HepG2 (cell line): Measurements from ENCODE around the gene FGGY. TPM values are rescaled to one million over a fixed set of nuclear protein-coding genes. Genes with fewer than 3 reads are reported as not detected.
"Not testable (repeated sequence)": the region's sequence is repeated elsewhere in the genome, so short reads cannot be mapped to it uniquely, and the experiment has no call there.

Experiments used
- ATAC-seq: fragments of 200-7000 bp; cut with Tn5 transposase; 3 replicates; pipeline ENCODE4 v1.9.1; 2020; ENCODE audit warnings: mild to moderate bottlenecking, moderate library complexity
- BruUV-seq: library from RNA; stranded (reverse); fragments of 400-500 nt; replicated peaks from 2 replicates; lab custom pipeline; 2021; lab: Mats Ljungman, UMichigan
- CTCF ChIA-PET: fragments of 300-600 bp; formaldehyde crosslinking; extraction: SDS; loops from one replicate; lab custom pipeline; 2021; ENCODE audit warnings: low total read pairs, inconsistent platforms, low intra/inter-chr PET ratio; lab: Yijun Ruan, JAX
- POLR2A ChIA-PET: fragments of 350-600 bp; sonication (Branson Sonifier 250); formaldehyde crosslinking; loops from one replicate; lab custom pipeline; 2020; ENCODE audit warnings: antibody characterized with exemption, inconsistent platforms; lab: Yijun Ruan, JAX
- DNase-seq: peaks from one replicate; pipeline ENCODE4 v3.0.0-alpha.2; 2015; ENCODE audit warnings: low spot score
- FAIRE-seq: peaks from 3 replicates; lab custom pipeline; 2011; peaks lifted over from hg19 to GRCh38; lab: Jason Lieb, UNC
- H2AFZ ChIP-seq: one replicate; pipeline ENCODE4 v1.6.1; 2011; ENCODE audit warnings: low read length, inconsistent platforms
- H3K27ac ChIP-seq: fragments of 300-600 bp; 3 replicates; pipeline ENCODE4 v1.8.0; 2011; ENCODE audit warnings: mixed run types, mild to moderate bottlenecking, mixed read lengths, low read length, inconsistent platforms; ENCODE audit not compliant: insufficient read depth; ENCODE audit errors: extremely low read length
- H3K27me3 ChIP-seq, 2 experiments: fragments of 200-600 bp in 1 of 2; 2 replicates in 1 of 2; 3 replicates in 1 of 2; pipeline versions ENCODE4 v1.6.0 to v1.8.0; 2011; ENCODE audit warnings: low read length in 2 of 2, mild to moderate bottlenecking in 2 of 2, moderate library complexity in 2 of 2, inconsistent platforms in 1 of 2; ENCODE audit not compliant: insufficient read depth in 2 of 2, control insufficient read depth in 1 of 2
- H3K36me3 ChIP-seq, 2 experiments: fragments of 200-600 bp in 1 of 2; replicated peaks in 1 of 2; 2 replicates in 1 of 2; 3 replicates in 1 of 2; pipeline versions ENCODE4 v1.5.1 to v1.8.0; 2011; ENCODE audit warnings: low read length in 2 of 2, inconsistent platforms in 1 of 2; ENCODE audit not compliant: insufficient read depth in 2 of 2, control insufficient read depth in 1 of 2
- H3K4me1 ChIP-seq: 2 replicates; pipeline ENCODE4 v1.5.1; 2012; ENCODE audit warnings: low read length, inconsistent platforms; ENCODE audit not compliant: insufficient read depth
- H3K4me2 ChIP-seq: 2 replicates; pipeline ENCODE4 v1.6.0; 2011; ENCODE audit warnings: low read depth, low read length, inconsistent platforms
- H3K4me3 ChIP-seq, 3 experiments: fragments of 200-600 bp in 1 of 3; sonication (generic), shearing (Covaris generic) in 1 of 3; replicated peaks in 1 of 3; 2 replicates each; pipeline ENCODE4 v1.5.1; 2011 to 2016; ENCODE audit warnings: low read length in 3 of 3, inconsistent platforms in 2 of 3, low read depth in 2 of 3, mild to moderate bottlenecking in 2 of 3, control low read depth in 1 of 3, mixed read lengths in 1 of 3; ENCODE audit not compliant: insufficient read depth in 1 of 3
- H3K79me2 ChIP-seq: one replicate; pipeline ENCODE4 v1.6.1; 2011; ENCODE audit warnings: low read length, inconsistent platforms; ENCODE audit not compliant: insufficient read depth
- H3K9ac ChIP-seq: 2 replicates; pipeline ENCODE4 v1.6.0; 2011; ENCODE audit warnings: mild to moderate bottlenecking, low read depth, low read length, inconsistent platforms; ENCODE audit not compliant: insufficient read depth
- H3K9me3 ChIP-seq: 2 replicates; pipeline ENCODE4 v1.5.1; 2012; ENCODE audit warnings: mild to moderate bottlenecking, low read length
- H4K20me1 ChIP-seq: 2 replicates; pipeline ENCODE4 v1.6.0; 2011; ENCODE audit warnings: inconsistent platforms, mild to moderate bottlenecking, low read length, moderate library complexity; ENCODE audit not compliant: insufficient read depth
- ATF7-NPFF ChIP-seq: sonication (generic); formaldehyde crosslinking; IDR thresholded peaks from 2 replicates; pipeline ENCODE4 v1.8.1; 2023; ENCODE audit warnings: mild to moderate bottlenecking, low read depth, missing genetic modification reagents, moderate library complexity
- BRF2 ChIP-seq: sonication (generic); formaldehyde crosslinking; IDR thresholded peaks from 2 replicates; pipeline ENCODE4 v1.8.1; 2022; ENCODE audit warnings: mild to moderate bottlenecking, missing genetic modification reagents
- CENPX ChIP-seq: sonication (generic); formaldehyde crosslinking; IDR thresholded peaks from 2 replicates; pipeline ENCODE4 v1.9.0; 2021; ENCODE audit warnings: mild to moderate bottlenecking, missing genetic modification reagents, moderate library complexity
- CTCF ChIP-seq: sonication (generic); formaldehyde crosslinking; IDR thresholded peaks from 2 replicates; pipeline ENCODE4 v1.5.0; 2020; ENCODE audit warnings: mild to moderate bottlenecking, missing genetic modification reagents, moderate library complexity
- GATAD2A ChIP-seq: IDR thresholded peaks from 2 replicates; pipeline ENCODE4 v1.6.1; 2016
- RARA ChIP-seq: IDR thresholded peaks from 2 replicates; pipeline ENCODE4 v1.6.1; 2016; ENCODE audit warnings: missing genetic modification reagents, missing compliant biosample characterization
- SOX6 ChIP-seq, 2 experiments: fragments of 450-650 bp in 1 of 2; sonication (generic) in 1 of 2; formaldehyde crosslinking in 1 of 2; IDR thresholded peaks; 2 replicates each; pipeline versions ENCODE4 v1.4.0 to v1.6.1; 2017 to 2020; ENCODE audit warnings: antibody characterized with exemption in 1 of 2, mild to moderate bottlenecking in 1 of 2, missing genetic modification reagents in 1 of 2
- ZBTB20 ChIP-seq: sonication (generic); formaldehyde crosslinking; IDR thresholded peaks from 2 replicates; pipeline ENCODE4 v1.8.1; 2023; ENCODE audit warnings: missing genetic modification reagents, low read depth, mild to moderate bottlenecking, borderline replicate concordance
- ZMYM4 ChIP-seq: sonication (generic); formaldehyde crosslinking; IDR thresholded peaks from 2 replicates; pipeline ENCODE4 v1.8.1; 2023; ENCODE audit warnings: mild to moderate bottlenecking, missing genetic modification reagents
- ZNF276 ChIP-seq: sonication (generic); formaldehyde crosslinking; IDR thresholded peaks from 2 replicates; pipeline ENCODE4 v1.4.0; 2020; ENCODE audit warnings: mild to moderate bottlenecking, low read depth, missing genetic modification reagents
- ZSCAN20 ChIP-seq: sonication (generic); formaldehyde crosslinking; IDR thresholded peaks from 2 replicates; pipeline ENCODE4 v1.4.0; 2020; ENCODE audit warnings: missing genetic modification reagents, mild to moderate bottlenecking, borderline replicate concordance
- WGBS: methylation state at CpG from one replicate; pipeline ENCODE4 v1.1.6; 2017; ENCODE audit warnings: low lambda C conversion rate; 5-methylcytosine and 5-hydroxymethylcytosine counted together
- in situ Hi-C: cut with HindIII; loops from 2 replicates; pipeline ENCODE4 v1.10.0; 2017; ENCODE audit warnings: low pct_unique_long_range_greater_than_20kb; ENCODE audit not compliant: extremely low pct_ligation_motif_present
- intact Hi-C: fragments of 100-400 bp; cut with micrococcal nuclease; formaldehyde crosslinking; loops from one replicate; pipeline ENCODE4 v1.10.0; 2022; ENCODE audit not compliant: unreplicated experiment
- polyA plus RNA-seq, 8 experiments: library from polyadenylated mRNA; depleted of rRNA in 3 of 8; stranded (reverse) in 7 of 8; unstranded in 1 of 8; fragments of >200 nt; fragmentation: Illumina TruSeq in 4 of 8; extraction: Trizol in 4 of 8; gene quantifications; 2 replicates each; pipeline versions ENCODE4 v1.2.1 to v1.2.3, GENCODE V29; 2011 to 2016; ENCODE audit warnings: low read depth in 4 of 8, missing spikeins in 1 of 8, mixed read lengths in 1 of 8; ENCODE audit not compliant: insufficient read depth in 1 of 8
- total RNA-seq, 5 experiments: library from RNA; depleted of rRNA; stranded (reverse); fragments of >200 nt; fragmentation: Illumina TruSeq; extraction: Trizol; gene quantifications; 2 replicates each; pipeline ENCODE4 v1.2.3, GENCODE V29; 2016; ENCODE audit warnings: low read depth in 1 of 5

The FGGY gene
- total and polyA plus RNA-seq, 2 of the 13 experiments (the other 11 are each of a cell fraction or from before 2014, with no cell fraction given) = 15.7 to 27.5 TPM

- TF ChIP-seq SOX6 (IDR thresholded peaks at IDR 0.05) (no peak), SOX6 (CRISPR knock-in tag; IDR thresholded peaks at IDR 0.05) (no peak), BRF2 (no peak), CTCF (no peak), ZNF276 (CRISPR knock-in tag) (no peak), ZMYM4 (CRISPR knock-in tag) (no peak), ATF7-NPFF (CRISPR knock-in tag) (no peak), GATAD2A (CRISPR knock-in tag) (no peak), CENPX (CRISPR knock-in tag) (no peak), RARA (CRISPR knock-in tag) (peak; percentile 90), ZBTB20 (CRISPR knock-in tag) (no peak), ZSCAN20 (CRISPR knock-in tag) (no peak)
- TF ChIP-seq, all 625 proteins: peak for 6
Observed at GRCh38 chr1:59298710-59299346, 1.9 kb downstream of the FGGY start (continued).

- POLR2A ChIA-PET = interaction anchor here (1.6 kb wide), 1 partner anchor 10 kb away, joined by 3 read pairs; no protein-coding TSS in a partner anchor
- CTCF ChIA-PET, H3K36me3 ChIP-seq, FAIRE-seq, H3K27ac ChIP-seq, H4K20me1 ChIP-seq, H3K4me3 ChIP-seq, BruUV-seq, H3K4me2 ChIP-seq, H2AFZ ChIP-seq, H3K27me3 ChIP-seq, H3K9me3 ChIP-seq, ATAC-seq, H3K79me2 ChIP-seq, DNase-seq, H3K9ac ChIP-seq: not testable (repeated sequence)
- intact Hi-C loops = loop anchor here (5.0 to 10.0 kb wide), 4 partner anchors 87 to 415 kb away; no protein-coding TSS in a partner anchor
- H3K4me1 ChIP-seq = peaks cover 38% of the 10 kb centered on the region
- in situ Hi-C loops = loop anchor here (10.0 kb wide), 3 partner anchors 255 to 515 kb away; partner anchors contain the start of gene JUN
- 97% methylated on average over 11 of the region's 11 CpGs for WGBS
Observed at GRCh38 chr1:59299670-59300069, 2.8 kb downstream of the FGGY start.
